Endothelial cell of umbilical vein (primary cell): ENCODE measurements around the gene HDAC4.

Experiments
- CTCF ChIP-seq, 2 donors: IDR thresholded peaks; 1 replicate in 1 of 2; 2 replicates in 1 of 2; pipeline ENCODE4 v1.5.1; 2011; ENCODE audit warnings: low read length in 2 of 2, mild to moderate bottlenecking in 2 of 2, moderate library complexity in 2 of 2, control low read depth in 1 of 2, inconsistent platforms in 1 of 2, low read depth in 1 of 2; ENCODE audit not compliant: insufficient read depth in 1 of 2; ENCODE audit errors: extremely low read depth in 1 of 2
- EZH2 ChIP-seq: IDR thresholded peaks from 2 replicates; pipeline ENCODE4 v1.6.1; 2012; ENCODE audit warnings: borderline replicate concordance, low read depth, mild to moderate bottlenecking, moderate library complexity, low read length, inconsistent platforms; ENCODE audit not compliant: severe bottlenecking
- FOS ChIP-seq: IDR thresholded peaks from 2 replicates; pipeline ENCODE4 v1.6.1; 2011; ENCODE audit warnings: mild to moderate bottlenecking, low read length, moderate library complexity, borderline replicate concordance; ENCODE audit not compliant: insufficient read depth
- JUN ChIP-seq: IDR thresholded peaks from 2 replicates; pipeline ENCODE4 v1.6.1; 2011; ENCODE audit warnings: borderline replicate concordance, low read depth; ENCODE audit not compliant: insufficient read length, insufficient read depth
- MYC ChIP-seq: IDR thresholded peaks from one replicate; pipeline ENCODE4 v1.6.1; 2011; ENCODE audit warnings: mild to moderate bottlenecking, low read depth, low read length
- POLR2A ChIP-seq: IDR thresholded peaks from 2 replicates; pipeline ENCODE4 v1.6.1; 2012; ENCODE audit warnings: low read depth, mild to moderate bottlenecking, control low read depth, low read length
- POLR2AphosphoS5 ChIP-seq: IDR thresholded peaks from 2 replicates; pipeline ENCODE4 v1.6.1; 2012; ENCODE audit warnings: low read depth, mild to moderate bottlenecking, control low read depth, low read length, moderate library complexity; ENCODE audit not compliant: insufficient read depth

GRCh38 chr2:239162141-239162821, 238.5 kb downstream of the HDAC4 start:
- no peak for TF ChIP-seq CTCF (IDR thresholded peaks at IDR 0.05; ENCODE audit: extremely low read depth in 1 of 2, insufficient read depth in 1 of 2, low read depth in 1 of 2, low read length in 2 of 2)
- no peak for TF ChIP-seq JUN
- no peak for TF ChIP-seq POLR2A
- no peak for TF ChIP-seq POLR2AphosphoS5
- no peak for TF ChIP-seq EZH2
- no peak for TF ChIP-seq MYC
- no peak for TF ChIP-seq FOS
